GM19397 (cell line): ENCODE measurements around the gene THAP9.

Experiments
- ATAC-seq: cut with Tn5 transposase; IDR thresholded peaks from one replicate; pipeline ENCODE4 v1.9.1; 2021; ENCODE audit warnings: mild to moderate bottlenecking, moderate library complexity; ENCODE audit not compliant: unreplicated experiment

Gene THAP9

DNA sequence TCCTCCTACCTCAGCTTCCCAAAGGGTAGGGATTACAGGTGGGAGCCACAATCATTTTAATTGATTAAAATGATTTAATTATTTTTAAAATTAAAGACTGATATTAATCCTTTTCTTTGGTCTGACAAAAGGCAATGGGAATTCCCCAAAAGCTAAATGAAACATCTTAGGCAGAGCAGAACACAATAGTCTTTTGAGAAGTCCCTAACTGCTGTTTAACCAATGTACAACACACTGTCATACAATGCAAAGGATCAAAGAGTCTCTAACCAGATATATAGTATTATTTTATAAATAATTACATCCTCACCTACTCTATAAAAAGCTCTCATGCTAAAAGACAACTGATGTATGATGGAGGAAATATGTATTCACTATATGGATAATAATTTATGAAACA, 47.0 kb downstream of the THAP9 start:
- ATAC-seq = no peak

DNA sequence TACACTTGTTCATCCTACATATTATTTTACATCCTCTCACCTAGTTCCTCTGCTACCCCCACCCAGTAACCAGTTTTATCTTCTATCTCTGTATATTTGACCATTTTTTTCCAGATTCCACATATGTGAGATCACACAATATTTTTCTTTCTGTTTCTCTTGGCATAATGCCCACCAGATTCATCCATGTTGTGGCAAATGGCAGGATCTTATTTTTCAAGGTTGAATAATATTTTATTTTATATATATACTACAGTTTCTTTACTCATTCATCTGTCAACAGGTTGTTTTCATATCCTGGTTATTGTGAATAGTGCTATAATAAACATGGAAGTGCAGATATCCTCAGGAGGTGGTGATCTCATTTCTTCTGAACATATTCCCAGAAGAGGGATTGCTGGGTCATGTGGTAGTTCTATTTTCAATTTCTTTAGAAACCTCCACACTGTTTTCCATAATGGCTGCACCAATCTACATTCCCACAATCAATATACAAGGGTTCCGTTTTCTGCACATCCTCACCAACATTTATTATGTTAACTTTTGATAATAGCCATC, 48.2 kb downstream of the THAP9 start:
- ATAC-seq = no peak

DNA sequence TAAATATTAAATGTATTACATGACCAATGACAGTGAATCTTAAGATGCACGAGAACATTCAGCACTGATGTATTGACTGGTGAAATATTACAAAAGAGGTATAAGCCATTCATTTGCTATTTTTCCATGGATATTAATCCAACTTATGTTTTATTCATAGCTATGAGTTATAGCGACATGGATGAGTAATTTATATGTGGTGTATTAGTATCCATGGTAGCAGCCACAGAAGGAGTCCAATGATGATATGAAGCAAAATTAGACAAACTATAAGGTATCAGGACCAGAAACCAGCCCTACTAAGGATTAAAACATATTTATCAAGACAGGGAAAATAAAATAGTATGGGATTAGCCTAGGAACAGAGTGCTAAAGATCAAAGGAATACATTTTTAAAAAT, 50.7 kb downstream of the THAP9 start:
- no peak for ATAC-seq

DNA sequence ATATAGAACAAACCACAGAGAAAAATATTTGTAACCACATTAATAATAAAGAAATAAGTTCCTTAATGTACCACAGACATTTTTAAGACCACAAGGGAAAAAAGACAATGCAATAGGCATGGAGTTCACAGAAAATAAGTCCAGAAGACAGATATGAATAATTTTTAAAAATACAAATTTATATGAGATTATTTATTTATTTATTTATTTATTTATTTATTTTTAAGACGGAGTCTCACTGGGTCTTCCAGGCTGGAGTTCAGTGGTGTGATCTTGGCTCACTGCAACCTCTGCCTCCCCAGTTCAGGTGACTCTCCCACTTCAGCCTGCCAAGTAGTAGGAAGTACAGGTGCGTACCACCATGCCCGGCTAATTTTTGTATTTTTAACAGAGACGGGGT, 53.7 kb downstream of the THAP9 start:
- no peak for ATAC-seq

DNA sequence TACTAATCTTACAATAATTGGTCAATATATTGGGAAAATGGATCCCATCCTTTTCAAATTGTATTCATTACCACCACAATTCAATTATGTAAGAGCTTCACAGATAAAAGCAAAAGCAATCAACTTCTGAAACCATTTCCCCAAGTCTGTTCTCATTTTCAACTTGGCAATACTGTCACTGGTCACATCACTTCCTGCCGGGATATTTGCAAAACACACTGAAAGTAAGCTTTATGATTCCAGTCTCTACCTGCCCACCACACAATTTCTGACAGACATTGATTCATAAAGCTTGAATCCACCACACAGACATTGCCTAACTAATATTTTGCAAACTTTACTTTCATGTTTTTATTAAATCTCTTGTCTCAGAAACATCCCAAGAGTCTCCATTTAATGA, 56.5 kb downstream of the THAP9 start:
- ATAC-seq = no peak

DNA sequence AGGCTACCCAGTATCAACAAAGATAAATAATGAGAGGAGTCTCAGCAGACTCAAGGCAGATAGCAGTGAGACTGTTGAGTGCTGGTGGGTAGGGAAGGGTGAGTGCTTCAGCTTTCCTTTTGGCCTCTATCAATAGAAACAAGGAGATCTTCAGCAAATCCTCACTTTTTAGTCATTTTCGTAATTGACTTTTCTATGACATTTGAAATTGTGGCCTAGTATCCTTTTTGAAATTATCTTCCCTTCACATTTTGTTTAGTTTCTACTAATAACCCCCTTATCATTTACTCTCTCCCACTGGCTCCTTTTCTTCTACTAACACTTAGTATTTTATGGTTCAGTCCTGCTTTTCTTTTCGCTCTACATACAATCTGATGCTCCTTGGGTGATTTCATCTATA, 65.2 kb downstream of the THAP9 start:
- no peak for ATAC-seq

DNA sequence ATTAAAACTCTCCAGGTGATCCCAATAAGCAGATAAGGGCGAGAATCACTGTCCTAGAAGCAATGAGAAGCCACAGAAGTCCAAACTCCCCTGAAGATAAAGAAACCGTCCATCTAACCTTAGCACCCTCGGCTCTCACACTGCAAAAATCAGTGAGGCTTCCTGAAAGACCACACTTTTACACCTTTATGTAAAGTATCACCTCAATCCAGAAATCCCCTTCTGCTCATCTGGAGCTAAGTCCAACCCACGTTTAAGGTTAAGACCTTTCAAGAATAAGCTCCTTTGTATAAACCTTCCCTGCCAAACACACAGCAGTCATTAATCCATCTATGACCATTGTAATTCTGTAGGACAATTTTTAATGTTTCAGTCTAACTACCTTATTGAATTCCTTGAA, 68.4 kb downstream of the THAP9 start:
- no peak for ATAC-seq

DNA sequence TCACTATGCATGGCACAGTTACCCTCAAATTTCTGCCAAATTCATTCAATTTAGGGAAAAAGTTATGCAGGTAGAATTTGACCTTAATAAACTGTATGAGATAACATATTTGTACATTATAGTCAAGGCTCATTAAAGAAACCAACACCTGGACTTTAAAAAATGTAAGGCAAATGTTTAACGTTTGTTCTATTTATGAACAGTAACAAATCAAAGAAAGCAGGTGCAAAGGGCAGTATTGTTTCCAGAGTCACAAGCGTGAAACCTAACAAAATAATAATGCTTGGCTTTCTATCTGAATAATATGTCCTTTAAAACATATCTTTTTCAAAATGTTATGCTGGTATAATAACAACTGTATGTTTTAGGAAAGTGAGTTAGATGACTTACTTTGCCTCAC, 68.9 kb downstream of the THAP9 start:
- no peak for ATAC-seq
